ENCODE measurements around the gene GALNT16. TPM values are rescaled to one million over a fixed set of nuclear protein-coding genes. Genes with fewer than 3 reads are reported as not detected.
A peak's percentile ranks its signal among the peaks of the same experiment; 100 is the strongest.

GALNT16 gene
- polyA plus RNA-seq, 1 donor (not counting 4 experiments of a cell fraction or from before 2014, with no cell fraction given): not detected

- peaks cover 9% of the 10 kb centered on the region for H3K4me1 ChIP-seq (ENCODE audit: control insufficient read depth, extremely low read depth, insufficient read depth, low read length)
- H3K4me2 ChIP-seq (ENCODE audit: control insufficient read depth, extremely low read depth, insufficient read depth, low read depth, low read length): peak overlapping the region; percentile 30
- peak; percentile 1 for DNase-seq (ENCODE audit: low read depth, low spot score)
- no peaks in the 10 kb centered on the region for H3K9me3 ChIP-seq (ENCODE audit: control insufficient read depth, low read depth, low read length)
- dilution Hi-C loops (cut with MboI; ENCODE audit: extremely low pct_ligation_motif_present, low sequenced_read_pairs): no loop called here
- no peaks in the 10 kb centered on the region for H4K20me1 ChIP-seq (ENCODE audit: control insufficient read depth, extremely low read depth, insufficient read depth, low read length)
- no peak overlapping the region for H3K4me3 ChIP-seq (ENCODE audit: control insufficient read depth in 2 of 3, extremely low read depth in 1 of 3, insufficient read depth in 2 of 3, low read depth in 1 of 3, low read length in 3 of 3)
- TF ChIP-seq CTCF (optimal IDR thresholded peaks at IDR 0.05 in 1 of 3, IDR thresholded peaks at IDR 0.05 in 1 of 3, conservative IDR thresholded peaks at IDR 0.05 in 1 of 3; ENCODE audit: extremely low read depth in 1 of 3, insufficient read depth in 2 of 3, low read length in 3 of 3) (no peak), EZH2 (IDR thresholded peaks at IDR 0.05; ENCODE audit: low read length) (no peak)
- H3K9ac ChIP-seq (ENCODE audit: control insufficient read depth, extremely low read depth, insufficient read depth, low read length): no peak overlapping the region
- no peaks in the 10 kb centered on the region for H3K36me3 ChIP-seq (ENCODE audit: control insufficient read depth in 2 of 2, extremely low read depth in 1 of 2, insufficient read depth in 2 of 2, low read length in 2 of 2)
- no peak overlapping the region for H3K27ac ChIP-seq (ENCODE audit: control insufficient read depth, insufficient read depth, low read length)
- H3K27me3 ChIP-seq (ENCODE audit: control insufficient read depth, extremely low read depth, insufficient read depth, low read length): peaks cover 21% of the 10 kb centered on the region
- no peaks in the 10 kb centered on the region for H3K9me1 ChIP-seq (ENCODE audit: control insufficient read depth, extremely low read depth, insufficient read depth, low read length)
- peak; percentile 71 for FAIRE-seq
- no peaks in the 10 kb centered on the region for H3K79me2 ChIP-seq (ENCODE audit: control insufficient read depth, insufficient read depth, low read length)
- H2AFZ ChIP-seq (ENCODE audit: control insufficient read depth, low read length): no peak overlapping the region
Measured at GRCh38 chr14:69335371-69335771, 75.4 kb downstream of the GALNT16 start.

GRCh38 chr14:69337984-69338383 is 78.0 kb downstream of the GALNT16 start:
- Histone ChIP-seq H4K20me1 (ENCODE audit: control insufficient read depth, extremely low read depth, insufficient read depth, low read length) (no peaks in the 10 kb centered on the region), H3K9me1 (ENCODE audit: control insufficient read depth, extremely low read depth, insufficient read depth, low read length) (no peaks in the 10 kb centered on the region), H2AFZ (ENCODE audit: control insufficient read depth, low read length) (no peak overlapping the region), H3K79me2 (ENCODE audit: control insufficient read depth, insufficient read depth, low read length) (no peaks in the 10 kb centered on the region), H3K27ac (ENCODE audit: control insufficient read depth, insufficient read depth, low read length) (no peak overlapping the region), H3K9me3 (ENCODE audit: control insufficient read depth, low read depth, low read length) (no peaks in the 10 kb centered on the region), H3K4me2 (ENCODE audit: control insufficient read depth, extremely low read depth, insufficient read depth, low read depth, low read length) (no peak overlapping the region), H3K9ac (ENCODE audit: control insufficient read depth, extremely low read depth, insufficient read depth, low read length) (no peak overlapping the region), H3K27me3 (ENCODE audit: control insufficient read depth, extremely low read depth, insufficient read depth, low read length) (peaks cover 40% of the 10 kb centered on the region), H3K36me3 (ENCODE audit: control insufficient read depth in 2 of 2, extremely low read depth in 1 of 2, insufficient read depth in 2 of 2, low read length in 2 of 2) (no peaks in the 10 kb centered on the region), H3K4me3 (ENCODE audit: control insufficient read depth in 2 of 3, extremely low read depth in 1 of 3, insufficient read depth in 2 of 3, low read depth in 1 of 3, low read length in 3 of 3) (no peak overlapping the region), H3K4me1 (ENCODE audit: control insufficient read depth, extremely low read depth, insufficient read depth, low read length) (peaks cover 9% of the 10 kb centered on the region)
- DNase-seq (ENCODE audit: low read depth, low spot score) (no peak), FAIRE-seq (no peak)
- dilution Hi-C loops (cut with MboI; ENCODE audit: extremely low pct_ligation_motif_present, low sequenced_read_pairs): no loop called here
- no peak for TF ChIP-seq EZH2 (IDR thresholded peaks at IDR 0.05; ENCODE audit: low read length)
- no peak for TF ChIP-seq CTCF (optimal IDR thresholded peaks at IDR 0.05 in 1 of 3, IDR thresholded peaks at IDR 0.05 in 1 of 3, conservative IDR thresholded peaks at IDR 0.05 in 1 of 3; ENCODE audit: extremely low read depth in 1 of 3, insufficient read depth in 2 of 3, low read length in 3 of 3)
